Stimulated activated CD8-positive, alpha-beta memory T cell treated with anti-CD3 and anti-CD28 coated beads, Interleukin-4, amount 100 ng/mL, for 4 hours (primary cell): ENCODE results near the gene JSRP1.

Experiments
- DNase-seq, 2 donors: peaks; one replicate each; pipeline ENCODE4 v3.0.0-alpha.2; 2020; ENCODE audit warnings: low read depth in 2 of 2, low spot score in 1 of 2

Gene JSRP1

DNA sequence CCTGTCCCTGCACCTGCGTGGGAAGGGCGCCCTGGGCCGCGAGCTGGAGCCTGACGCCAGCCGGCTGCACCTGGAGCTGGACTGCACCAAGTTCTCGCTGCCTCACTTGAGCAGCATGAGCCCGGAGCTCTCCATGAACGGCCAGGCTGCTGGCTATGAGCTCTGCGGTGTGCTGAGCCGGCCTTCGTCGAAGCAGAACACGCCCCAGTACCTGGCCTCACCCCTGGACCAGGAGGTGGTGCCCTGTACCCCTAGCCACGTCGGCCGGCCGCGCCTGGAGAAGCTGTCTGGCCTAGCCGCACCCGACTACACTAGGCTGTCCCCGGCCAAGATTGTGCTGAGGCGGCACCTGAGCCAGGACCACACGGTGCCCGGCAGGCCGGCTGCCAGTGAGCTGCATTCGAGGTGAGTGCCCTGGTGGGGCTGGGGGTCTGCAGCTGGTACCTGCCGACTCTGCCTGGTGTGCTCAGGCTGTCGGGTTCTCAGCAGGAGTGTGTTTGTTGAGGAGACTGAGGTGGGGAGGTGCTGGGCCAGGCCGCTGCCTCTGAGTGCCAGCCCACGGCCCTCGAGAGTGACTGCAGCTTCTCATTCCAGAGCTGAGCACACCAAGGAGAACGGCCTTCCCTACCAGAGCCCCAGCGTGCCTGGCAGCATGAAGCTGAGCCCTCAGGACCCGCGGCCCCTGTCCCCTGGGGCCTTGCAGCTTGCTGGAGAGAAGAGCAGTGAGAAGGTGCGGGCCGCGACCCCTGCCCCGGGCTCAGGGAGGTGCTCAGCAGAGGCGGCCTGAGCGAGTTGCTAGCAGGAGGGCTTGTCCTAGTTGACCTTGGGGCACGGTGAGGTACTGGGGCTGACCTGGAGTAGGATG lies 39.6 kb downstream of the JSRP1 start:
- no peak for DNase-seq

DNA sequence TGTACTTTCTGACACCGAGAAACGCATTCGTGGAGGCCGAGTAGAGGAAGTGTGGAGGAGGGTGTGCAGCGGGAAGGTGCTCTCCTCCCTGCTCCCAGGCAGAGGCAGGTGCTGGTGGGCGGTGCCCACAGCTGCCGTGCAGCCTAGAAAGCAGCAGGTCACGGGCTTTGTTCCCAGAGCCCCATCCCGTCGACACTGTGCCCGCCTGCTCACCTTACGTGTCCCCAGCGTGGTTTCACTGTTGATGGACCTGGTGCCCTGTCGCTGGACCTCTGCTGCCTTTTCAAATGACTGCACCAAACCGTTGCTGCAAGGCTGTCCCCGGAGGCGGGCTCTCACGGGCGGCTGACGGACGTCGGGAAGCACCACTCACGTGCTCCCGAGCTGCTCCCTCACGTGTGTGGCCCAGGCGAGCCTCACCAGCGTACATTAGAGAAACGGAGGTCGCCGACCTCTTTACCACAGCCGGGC lies 40.9 kb downstream of the JSRP1 start:
- DNase-seq, result no peak

DNA sequence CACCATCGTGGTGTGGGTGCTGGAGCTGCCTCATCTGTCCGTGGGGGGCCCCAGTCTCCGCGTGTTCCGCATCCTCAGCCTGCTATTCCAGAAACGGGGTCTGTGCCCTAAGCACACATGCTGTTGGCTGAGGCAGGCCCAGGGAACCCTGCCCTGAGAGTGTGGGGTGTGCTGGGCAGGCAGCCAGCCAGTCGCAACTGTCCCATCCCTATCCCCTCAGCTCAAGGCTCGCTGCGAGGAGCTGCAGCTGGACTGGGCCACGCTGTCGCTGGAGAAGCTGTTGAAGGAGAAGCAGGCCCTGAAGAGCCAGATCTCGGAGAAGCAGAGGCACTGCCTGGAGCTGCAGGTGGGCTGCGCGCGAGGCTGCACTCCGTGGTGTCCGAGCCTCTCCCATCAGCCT lies 42.0 kb downstream of the JSRP1 start:
- DNase-seq, result no peak

DNA sequence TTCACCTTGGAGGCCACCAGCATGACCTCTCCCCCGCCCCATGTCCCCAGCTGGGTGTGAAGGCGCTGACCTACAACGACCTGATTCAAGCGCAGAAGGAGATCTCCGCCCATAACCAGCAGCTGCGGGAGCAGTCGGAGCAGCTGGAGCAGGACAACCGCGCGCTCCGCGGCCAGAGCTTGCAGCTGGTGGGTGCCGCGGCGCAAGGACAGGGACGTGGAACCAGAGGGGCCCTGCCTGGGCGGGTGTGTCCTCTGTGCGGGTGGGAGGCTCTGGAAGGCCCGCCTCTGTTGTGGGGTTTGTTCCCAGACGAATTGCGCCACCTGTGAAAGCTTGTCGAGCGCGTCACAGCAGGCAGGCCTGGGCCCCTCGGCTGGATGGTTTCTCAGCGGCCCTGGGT lies 42.4 kb downstream of the JSRP1 start:
- no peak for DNase-seq

DNA sequence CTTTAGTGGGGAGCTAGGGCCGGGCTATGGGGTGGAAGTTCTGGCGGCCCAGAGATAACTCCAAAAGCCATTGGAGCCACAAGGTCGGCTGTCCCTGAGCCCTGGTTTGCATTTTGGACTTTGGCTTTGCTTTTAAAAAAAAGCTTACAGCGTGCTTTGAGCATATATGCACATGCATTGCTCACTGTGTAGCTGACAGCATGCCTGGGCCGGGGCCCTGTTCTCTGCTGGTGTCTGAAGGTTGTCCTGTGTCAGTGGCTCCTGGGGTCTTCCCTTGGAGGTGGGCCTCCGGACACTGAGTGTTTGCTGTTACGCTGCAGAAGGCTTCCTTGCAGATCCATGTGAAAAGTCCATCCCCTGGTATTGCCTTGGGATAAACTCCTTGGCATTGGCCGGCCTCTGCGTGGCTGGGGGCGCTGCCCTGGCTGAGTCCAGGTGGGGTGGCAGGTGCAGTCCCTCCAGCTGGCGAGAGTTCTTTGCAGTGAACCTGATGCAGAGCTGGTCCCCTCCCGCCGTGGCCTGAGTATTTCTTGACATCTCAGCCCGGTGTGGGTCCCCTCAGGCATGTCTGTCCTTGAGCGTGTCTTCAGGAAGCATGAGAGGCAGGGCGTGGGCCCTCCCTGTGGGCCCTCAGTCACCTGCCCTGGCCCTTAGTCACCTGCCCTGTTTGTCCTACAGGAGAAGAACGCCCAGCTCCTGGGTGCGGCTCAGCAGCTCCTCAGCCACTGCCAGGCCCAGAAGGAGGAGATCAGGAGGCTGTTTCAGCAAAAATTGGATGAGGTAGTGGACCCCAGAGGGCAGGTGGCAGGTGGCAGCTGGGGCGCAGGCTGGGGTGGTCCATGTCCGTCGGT lies 43.1 kb downstream of the JSRP1 start:
- no peak for DNase-seq

DNA sequence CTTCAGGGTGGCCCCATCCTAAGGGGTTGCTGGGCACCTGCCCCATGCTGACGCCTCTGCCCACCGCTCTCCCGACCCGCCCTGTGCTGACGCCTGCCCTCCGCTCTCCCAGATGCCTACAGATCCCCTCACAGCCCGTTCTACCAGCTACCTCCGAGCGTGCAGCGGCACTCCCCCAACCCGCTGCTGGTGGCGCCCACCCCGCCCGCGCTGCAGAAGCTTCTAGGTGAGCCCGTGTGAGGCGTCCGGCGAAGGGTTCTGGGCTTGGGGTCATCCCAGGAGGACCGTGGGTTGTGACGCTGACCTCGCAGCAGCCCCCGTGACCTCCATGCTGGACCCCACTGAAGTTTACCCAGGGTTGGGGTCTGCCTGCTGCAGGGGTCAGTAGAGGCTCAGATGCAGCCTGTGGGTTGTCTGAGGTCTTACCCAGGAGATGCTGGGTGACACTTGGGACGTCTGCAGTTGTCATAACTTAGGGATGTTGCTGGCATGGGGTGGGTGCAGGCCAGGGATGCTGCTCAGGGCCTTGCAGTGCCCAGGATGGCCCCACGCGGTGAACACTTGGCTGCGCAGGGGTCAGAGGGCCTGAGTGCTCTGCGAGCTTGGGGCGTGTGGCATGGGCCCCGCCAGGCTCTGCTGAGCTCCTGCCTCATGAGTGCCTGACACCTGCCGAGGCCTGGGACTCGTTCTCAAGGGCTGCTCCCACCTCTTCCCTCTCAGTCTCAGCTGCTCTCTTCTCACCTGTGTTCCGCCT lies 45.1 kb downstream of the JSRP1 start:
- DNase-seq, result no peak

DNA sequence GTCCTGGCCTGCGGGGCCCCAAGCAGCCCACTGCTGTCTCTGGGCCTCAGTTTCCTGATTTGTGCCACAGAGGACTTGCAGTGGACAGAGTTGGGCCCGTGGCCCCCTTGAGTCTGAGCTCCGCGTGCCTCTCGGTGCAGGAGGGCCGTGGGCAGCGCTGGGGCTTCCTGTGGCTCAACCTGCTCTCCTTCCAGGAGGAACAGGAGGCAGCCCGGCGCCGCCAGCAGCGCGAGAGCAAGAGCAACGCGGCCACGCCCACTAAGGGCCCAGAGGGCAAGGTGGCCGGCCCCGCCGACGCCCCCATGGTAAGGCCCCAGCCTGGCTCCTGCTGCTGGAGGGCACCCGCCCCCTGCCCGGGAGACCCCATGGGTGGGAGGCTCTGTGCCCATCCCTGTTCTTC lies 46.0 kb downstream of the JSRP1 start:
- DNase-seq, result no peak

DNA sequence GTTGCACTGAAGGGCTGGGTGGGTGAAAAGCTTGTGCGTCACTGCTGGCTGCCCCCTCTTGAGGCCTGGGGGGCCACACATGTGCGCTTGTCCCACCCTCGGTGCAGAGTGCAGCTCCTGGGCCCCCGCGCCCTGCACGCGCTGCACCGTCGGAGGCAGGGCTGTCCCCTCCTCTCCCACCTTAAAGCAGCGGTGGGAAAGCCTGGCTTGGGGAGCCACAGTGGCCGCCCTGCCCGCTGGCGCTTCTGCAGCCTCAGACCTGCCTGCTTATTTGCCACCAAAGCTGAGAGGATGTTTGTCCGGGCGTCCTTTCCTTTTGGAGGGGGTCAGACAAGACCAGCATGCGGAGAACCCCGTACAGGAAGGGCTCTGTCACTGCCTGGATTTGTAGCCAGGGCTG lies 46.8 kb downstream of the JSRP1 start:
- no peak for DNase-seq

DNA sequence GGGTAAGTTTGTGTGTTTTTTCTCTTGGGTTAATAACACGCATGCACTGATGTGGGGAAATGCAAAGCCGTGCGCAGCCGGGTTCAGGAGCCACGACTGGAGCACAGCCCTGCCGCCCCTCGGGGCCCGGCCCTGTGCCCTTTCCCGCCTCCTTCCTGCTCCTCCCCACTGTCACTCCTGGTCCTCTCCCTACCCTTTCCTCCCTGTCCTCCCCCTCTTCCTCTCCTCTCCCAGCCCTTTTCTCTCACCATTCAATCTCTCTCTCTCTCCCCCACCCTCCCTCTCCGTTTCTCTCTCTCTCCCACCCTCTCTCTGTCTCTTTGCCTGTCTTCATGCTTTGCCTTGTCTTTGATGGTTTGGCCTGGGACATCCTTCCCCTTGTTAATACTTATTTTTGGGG lies 47.2 kb downstream of the JSRP1 start:
- DNase-seq, result no peak

DNA sequence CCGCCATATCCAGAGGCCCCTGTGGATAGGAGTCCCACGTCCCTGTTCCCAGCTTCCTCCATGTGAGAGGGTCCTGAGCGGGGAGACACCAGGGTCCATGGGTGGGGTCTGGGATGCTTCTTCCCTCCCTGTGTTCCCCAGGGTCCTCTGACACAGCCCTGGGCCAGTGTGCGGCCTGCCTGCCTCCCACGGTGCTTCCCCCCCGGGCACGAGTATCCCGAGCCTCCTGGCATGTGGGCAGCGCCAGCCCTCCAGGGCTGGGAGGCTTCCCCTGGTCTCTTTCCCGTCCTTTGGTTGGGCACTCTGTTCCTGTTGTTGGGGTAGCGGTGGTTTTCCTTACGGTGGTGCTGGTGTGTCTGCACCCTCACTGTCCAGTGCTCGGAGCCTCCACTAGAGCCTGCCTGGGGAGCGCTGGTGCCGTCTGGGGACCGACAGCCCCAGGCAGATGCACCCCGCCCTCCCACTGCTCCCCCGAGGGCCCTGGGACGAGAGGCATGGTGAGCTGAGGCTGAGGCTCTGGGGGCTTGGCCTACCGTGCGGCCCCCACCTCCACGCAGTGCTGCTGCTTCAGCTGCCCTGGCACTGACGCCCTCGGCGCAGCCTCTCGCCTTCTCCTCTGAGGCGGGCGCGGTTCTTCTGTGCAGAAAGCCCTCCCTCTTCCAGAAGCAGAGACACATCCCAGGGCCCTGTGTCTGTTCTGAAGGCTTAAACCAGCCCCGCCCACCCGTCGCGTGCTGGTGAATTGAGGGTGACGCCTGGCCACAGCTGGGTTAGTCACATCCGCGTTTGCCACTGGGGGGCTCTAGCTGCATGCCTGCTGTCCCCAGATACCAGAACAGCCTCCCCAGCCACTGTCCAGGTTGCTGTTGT lies 48.0 kb downstream of the JSRP1 start:
- DNase-seq, result peak in 1 of 2 donors; percentile 14

DNA sequence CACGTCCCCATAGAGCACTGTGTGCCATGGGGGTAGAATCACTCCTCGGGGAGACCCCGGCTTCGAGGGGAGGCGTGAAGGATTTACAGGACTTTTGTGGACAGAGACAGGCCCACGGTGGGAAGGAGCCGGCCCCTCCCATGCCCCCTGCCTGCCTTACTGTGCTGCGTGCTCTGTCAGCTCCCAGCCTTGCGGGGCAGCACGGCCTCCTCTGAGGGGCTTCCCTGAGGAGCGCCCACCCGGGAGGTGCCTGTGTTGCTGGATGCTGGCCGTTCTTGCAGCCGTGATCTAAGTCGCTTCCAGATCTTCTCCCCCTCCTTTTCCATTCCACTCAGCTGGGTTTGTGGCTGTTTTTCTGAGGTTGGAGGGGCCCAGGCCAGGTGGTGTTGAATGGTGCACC lies 49.2 kb downstream of the JSRP1 start:
- DNase-seq, result no peak

DNA sequence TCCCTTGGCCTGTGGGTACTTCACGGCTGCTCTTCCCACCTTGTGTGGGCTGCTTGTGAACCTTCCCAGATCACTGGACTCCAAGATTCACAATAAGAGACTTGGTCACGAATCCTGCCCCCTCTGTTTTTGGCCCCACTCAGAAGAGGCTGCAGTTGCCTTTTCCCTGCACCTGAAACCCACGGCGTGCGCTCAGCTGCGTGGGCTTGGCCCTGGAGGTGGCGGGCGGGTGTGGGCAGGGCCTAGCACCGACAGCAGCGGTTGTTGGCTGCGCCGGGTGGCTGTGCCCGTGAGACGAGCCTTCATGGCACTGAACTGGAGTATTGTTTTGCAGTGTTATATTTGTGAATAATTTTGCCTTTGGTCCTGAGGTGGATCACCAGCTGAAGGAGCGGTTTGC lies 53.9 kb downstream of the JSRP1 start:
- no peak for DNase-seq
